ENCODE measurements around the gene MRGPRX3.
A peak's percentile ranks its signal among the peaks of the same experiment; 100 is the strongest.
"Not testable (repeated sequence)": the region's sequence is repeated elsewhere in the genome, so short reads cannot be mapped to it uniquely, and the experiment has no call there.

MRGPRX3 gene

DNA sequence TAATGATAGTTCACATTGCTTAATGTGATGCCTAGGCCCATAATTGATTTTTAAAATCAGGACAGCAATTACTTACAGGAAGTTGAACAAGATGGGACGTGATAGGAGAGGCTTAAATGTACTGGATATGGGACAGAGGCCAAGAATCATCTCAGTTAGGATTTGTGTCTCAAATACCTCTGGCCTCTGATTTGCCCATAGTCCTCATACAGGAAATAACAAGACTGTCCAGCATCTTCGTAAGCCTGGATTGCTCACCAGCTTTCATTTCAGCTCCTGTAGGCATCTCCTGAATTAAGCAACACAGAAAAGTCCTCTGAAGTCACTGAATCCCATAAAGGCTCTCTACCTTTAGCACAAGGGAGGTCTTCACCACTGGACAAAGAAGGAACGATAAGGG, at the start of gene MRGPRX3:
Gene MRGPRX3, plus strand, starts transcription at position 231 of the 400 bp plus-strand sequence. CDS start 4,632 bp downstream, outside the sequence.
- DNase-seq (ENCODE audit: low read depth): no peak

DNA sequence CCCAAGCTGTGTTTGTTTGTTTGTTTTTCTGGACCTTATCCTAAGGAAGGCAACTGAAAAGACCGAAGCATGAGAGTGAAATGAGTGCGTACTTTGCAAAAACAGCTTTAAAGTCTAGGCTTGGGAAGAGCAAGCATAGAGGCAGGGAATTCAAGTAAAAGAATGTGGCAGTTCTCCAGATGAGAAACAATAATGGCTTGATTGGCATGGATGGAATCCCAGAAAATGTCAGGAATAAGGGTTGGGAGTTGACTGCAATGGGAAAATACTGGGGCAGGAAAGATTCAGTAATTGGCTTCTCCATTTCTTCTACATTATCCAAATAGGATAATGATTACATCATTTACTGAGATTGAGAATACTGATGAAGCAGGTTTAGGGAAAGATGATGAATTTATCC, 44.0 kb upstream of the MRGPRX3 start:
- no peak for DNase-seq (ENCODE audit: low read depth)

DNA sequence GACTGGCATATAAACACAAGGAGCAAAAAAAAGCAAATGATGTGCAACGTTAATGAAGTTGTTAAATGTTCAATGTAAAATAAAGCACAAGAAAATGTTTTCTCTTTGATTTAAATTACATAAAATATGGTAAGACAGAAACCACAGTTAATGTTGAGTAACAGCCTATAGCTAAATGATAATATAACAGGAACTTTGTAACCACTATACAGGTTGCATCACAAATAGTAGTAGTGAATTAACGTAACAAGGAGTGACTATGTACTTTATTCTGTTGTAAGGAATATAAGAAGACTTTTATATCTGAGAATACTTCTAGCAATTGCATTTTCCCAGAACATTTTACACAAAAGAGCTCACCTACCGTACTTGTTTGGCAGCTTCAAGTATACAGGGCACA, 43.4 kb upstream of the MRGPRX3 start:
- no peak for DNase-seq (ENCODE audit: low read depth)

DNA sequence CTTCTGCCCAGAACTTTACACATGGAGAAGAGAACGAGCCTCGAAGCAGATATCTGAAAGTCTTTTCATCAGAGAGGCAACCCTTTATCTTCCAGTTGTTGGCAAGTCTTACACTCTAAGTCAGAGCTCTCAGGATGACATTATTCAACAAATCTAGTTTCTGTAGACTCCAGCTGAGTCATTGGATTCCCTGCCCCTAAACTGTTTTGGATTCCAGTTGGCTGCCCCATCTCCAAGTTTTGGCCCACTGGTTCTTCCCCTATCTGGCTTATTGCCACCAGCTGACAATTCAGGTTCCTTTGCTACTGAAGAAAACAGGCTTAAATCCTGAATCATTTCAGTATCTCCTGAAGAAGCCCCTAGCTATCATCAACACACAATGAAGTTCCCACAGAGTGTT, 40.6 kb upstream of the MRGPRX3 start:
- no peak for DNase-seq (ENCODE audit: low read depth)

DNA sequence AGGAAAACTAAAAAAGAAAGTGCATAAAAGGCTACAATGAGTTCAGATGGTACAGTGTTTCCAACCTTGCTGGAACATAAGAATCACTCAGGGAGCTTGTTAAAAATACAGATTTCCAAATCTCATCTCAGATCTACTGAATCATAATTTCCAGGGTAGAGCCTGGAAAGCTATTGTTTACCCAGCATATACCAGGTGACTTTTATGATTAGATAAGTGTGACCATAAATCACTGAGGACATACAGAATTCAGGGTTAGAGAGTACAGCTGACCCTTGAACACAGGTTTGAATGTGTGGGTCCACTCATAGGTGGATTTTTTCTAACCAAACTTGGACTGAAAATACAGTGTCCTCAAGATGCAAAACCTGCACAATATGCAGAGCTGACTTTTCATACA, 38.4 kb upstream of the MRGPRX3 start:
- no peak for DNase-seq (ENCODE audit: low read depth)

DNA sequence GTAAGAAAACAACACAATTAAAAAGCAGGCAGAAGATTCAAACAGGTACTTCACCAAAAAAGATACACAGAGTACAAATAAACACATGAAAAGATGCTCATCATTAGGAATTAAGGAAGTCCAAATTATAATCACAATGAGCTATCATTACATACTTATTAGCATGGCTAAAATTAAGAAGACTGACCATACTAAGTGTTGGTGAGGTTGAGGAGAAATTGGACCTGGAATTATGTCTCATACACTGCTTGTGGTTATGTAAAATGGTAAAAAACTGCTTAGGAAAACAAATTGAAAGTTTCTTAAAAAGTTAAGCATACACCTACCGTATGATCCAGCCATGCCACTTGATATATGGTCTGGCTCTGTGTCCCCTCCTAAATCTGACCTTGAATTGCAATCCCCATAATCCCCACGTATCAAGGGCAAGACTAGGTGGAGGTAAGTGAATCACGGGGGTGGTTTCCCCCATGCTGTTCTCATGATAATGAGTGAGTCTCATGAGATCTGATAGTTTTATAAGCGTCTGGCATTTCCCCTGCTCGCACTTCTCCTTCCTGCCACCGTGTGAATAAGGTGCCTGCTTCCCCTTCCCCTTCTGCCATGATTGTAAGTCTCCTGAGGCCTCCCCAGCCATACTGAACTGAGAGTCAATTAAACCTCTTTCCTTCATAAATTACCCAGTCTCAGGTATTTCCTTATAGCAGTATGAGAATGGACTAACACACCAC, 31.3 kb upstream of the MRGPRX3 start:
- no peak for DNase-seq (ENCODE audit: low read depth)

DNA sequence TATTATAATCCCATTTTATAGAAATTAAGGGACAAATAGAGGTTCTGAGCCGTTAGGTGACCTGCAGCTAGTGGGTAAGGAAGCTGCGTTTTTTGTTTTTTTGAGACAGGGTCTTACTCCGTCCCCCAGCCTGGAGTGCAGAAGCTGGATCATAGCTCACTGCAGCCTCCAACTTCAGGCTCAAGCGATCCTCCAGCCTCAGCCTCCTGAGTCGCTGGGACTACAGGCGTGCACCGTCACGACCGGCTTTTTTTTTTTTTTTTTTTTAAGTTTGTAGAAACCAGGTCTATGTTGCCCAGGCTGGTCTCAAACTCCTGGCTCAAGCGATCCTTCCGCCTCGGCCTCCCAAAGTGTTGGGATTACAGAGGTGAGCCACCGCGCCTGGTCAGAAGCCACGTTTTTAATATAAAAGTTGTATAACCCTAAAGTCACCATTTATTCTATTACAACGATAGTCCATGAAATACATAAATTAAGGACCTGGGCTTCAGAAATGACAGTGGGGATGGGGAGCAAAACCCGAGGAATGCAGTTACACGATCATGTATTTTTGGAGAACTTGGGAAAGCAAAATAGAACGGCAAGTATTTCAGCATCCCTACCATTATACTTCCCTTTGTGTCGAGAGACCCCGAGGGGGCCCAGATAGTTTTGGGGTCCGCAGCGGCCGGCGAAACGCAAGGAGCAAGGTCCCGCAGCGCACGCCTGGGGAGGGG, 27.1 kb upstream of the MRGPRX3 start:
- DNase-seq (ENCODE audit: low read depth): no peak

DNA sequence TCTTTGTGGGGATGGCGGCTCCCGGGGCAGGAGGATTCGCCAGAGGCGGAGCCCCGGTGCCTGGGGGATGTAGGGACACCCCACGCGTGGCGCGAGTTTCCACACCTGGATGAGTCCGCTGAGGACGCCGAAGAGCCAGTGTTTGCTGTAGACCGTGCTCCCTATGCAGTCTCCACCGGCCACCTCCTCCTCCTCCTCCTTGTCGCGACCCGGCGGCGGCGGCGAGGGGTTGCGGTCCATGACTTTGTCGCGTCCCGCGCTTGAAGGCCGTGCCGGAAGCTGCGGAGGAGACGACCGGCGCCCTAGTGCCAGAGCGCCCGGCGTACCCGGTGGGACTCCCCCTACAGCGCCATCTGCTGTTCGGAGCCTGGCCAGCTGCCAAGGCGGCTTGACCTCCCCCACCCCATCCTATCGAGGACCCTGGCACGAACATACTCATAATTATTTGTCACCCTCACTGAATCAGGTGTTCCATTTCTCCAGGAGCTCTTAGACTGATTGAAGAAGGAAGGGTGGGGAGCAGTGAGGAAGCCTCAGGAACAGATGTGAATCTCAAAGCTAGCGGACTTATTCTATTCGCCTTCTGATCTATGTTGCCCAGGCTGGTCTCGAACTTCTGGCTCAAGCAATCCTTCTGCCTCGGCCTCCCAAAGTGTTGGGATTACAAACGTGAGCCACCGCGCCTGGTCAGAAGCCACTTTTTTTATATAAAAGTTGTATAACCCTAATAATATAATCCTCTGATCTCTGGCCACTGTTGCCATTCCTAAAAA, 26.4 kb upstream of the MRGPRX3 start, which contains the start of gene SAAL1:
Gene SAAL1, minus strand, starts transcription at position 281 of the 773 bp plus-strand sequence. Its CDS starts 41 bp downstream, at position 240.
- peak; percentile 90 for DNase-seq (ENCODE audit: low read depth)

DNA sequence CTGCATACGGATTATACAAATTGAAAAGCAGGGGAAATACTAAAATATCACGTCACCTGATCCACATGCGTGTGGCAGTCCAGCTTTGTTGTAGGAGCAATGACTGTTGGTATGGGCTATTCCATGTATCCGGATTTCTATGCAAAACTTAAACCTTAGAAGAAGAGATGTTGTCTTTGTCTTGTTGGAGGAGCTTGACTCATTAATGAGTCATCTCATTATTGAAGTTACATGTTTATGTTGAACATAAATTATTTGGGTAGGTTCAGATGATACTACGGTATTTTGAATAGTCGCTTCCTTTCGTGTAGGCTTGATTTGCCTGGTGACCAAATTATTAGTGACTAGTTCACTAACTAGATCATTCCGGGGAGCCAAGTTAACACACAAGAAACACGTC, 25.7 kb upstream of the MRGPRX3 start:
- DNase-seq (ENCODE audit: low read depth): no peak

DNA sequence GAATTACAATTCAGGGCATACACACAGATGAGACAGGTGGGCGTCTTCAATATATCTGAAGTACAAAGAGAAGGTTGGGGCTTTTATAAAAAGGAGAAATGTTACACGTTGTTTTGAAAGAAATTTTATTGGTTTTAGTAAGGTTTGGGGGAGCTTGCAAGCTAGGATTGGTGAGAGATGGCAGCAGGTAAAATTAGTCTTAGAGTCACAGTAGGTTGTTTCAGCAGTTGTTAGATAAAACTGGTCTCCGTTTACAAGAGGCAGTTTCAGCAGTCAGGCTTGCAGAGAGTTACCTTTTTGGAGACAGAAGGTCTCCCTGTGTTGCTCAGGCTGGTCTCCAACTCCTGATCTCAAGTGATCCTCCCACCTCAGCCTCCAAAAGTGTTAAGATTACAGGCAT, 24.1 kb upstream of the MRGPRX3 start:
- DNase-seq (ENCODE audit: low read depth): no peak

DNA sequence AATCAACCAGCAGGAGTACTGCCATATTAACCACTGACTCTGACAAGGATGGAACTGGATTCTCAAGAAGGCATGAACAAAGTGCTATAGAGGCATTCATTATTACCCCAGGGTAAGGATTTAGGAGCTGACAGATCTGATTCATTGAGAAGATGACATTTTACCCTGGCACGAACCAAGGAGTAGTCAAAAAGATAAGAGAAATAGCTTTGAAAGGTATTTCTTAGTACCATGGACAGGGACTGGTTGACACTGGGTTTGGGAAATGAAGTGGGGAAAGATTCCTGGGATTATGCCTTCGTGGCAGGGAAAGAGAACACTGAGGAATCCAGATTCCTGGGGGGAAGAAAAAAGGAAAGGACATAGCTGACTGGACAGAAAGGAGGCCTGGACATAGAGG, 21.4 kb upstream of the MRGPRX3 start:
- no peak for DNase-seq (ENCODE audit: low read depth)

DNA sequence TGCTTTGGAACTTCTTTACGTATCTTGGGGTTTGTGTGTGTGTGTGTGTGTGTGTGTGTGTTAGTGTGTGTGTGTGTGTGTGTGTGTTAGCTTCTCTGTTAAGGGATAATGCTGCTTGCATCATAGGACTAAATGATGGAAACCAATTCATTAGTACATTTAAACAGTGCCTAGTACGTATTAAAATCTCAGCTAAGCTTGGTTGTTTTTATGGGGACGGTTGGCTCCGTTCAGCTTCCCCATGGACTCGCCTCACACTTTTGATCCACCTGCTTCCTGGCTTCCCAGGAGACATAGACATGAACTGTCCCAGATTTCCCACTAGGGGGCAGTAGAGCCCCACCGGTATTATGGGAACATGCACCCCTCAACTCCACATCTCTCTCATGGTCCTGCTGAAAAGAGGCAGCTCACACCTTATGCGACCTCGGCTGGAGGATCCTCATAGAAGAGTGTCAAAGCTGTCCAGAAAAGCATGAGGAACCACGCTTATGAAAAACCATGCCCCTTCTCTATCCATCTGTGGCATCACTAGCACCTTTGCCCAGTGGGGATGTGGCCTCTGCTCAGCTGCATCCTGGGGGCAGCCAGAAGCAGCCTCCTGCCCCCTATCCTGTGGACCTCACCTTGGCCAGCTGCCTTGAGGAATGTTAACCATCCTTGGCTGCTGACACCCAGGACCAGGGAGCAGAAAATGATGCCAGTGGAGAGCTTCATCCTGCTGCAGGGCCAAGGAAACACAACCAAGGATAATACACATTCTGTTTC, 16.8 kb upstream of the MRGPRX3 start:
- peak; percentile 49 for DNase-seq (ENCODE audit: low read depth)

DNA sequence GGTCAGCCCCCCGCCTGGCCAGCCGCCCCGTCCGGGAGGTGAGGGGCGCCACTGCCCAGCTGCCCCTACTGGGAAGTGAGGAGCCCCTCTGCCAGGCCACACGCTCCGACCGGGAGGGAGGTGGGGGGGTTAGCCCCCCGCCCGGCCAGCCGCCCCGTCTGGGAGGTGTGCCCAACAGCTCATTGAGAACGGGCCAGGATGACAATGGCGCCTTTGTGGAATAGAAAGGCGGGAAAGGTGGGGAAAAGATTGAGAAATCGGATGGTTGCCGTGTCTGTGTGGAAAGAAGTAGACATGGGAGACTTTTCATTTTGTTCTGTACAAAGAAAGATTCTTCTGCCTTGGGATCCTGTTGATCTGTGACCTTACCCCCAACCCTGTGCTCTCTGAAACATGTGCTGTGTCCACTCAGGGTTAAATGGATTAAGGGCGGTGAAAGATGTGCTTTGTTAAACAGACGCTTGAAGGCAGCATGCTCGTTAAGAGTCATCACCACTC, 11.0 kb upstream of the MRGPRX3 start:
- not testable (repeated sequence) for DNase-seq (ENCODE audit: low read depth)

DNA sequence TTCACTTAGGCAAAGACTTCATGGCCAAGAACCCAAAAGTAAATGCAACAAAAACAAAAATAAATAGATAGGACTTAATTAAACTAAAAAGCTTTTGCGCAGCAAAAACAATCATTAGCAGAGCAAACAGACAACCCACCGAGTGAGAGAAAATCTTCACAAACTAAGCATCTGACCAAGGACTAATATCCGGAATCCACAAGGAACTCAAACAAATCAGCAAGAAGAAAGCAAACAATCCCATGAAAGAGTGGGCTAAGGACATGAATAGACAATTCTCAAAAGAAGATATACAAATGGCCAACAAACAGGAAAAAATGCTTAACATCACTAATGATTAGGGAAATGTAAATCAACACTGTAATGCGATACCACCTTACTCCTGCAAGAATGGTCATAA, 1.3 kb upstream of the MRGPRX3 start:
- DNase-seq (ENCODE audit: low read depth): not testable (repeated sequence)

DNA sequence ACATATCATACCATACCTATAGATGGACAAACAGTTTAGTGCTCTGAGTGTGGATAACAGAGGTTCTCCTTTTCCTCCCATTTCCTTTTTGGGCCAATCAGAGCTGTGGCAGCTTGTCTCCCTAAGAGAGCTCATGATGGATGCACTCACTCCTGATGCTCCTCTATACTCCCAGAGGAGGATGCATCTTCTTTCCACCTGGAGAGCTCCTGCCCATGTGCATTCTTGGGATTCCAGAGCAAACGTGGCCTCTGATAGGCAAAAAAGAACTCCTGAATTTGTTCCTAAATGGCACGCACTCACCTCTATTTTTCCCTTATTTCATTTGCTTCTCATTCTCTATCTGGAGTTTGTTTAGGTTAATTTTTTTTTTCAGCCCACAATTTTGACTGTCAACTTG, 2.9 kb downstream of the MRGPRX3 start:
- DNase-seq (ENCODE audit: low read depth): no peak

DNA sequence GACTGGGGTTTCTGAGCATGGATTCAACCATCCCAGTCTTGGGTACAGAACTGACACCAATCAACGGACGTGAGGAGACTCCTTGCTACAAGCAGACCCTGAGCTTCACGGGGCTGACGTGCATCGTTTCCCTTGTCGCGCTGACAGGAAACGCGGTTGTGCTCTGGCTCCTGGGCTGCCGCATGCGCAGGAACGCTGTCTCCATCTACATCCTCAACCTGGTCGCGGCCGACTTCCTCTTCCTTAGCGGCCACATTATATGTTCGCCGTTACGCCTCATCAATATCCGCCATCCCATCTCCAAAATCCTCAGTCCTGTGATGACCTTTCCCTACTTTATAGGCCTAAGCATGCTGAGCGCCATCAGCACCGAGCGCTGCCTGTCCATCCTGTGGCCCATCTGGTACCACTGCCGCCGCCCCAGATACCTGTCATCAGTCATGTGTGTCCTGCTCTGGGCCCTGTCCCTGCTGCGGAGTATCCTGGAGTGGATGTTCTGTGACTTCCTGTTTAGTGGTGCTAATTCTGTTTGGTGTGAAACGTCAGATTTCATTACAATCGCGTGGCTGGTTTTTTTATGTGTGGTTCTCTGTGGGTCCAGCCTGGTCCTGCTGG, 4.9 kb downstream of the MRGPRX3 start:
- no peak for DNase-seq (ENCODE audit: low read depth)

DNA sequence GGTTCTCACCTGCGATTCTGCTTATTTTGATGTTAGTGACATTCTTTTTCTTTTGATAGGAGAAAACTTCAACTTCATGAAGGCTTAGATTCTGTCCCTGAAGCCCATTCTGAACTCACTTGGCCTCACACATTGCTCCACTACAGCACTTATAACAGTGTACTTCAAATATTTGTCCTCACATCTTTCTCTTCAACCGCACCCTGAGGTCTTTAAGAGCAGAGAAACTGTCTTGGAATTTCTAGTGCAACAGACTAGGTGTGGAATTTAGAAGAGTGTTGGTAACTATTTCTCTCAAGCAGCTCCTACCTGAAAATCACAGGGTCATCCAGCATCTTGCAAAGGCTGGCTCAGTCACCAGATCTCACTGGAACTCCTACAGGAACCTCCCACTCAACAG, 7.8 kb downstream of the MRGPRX3 start:
- DNase-seq (ENCODE audit: low read depth): no peak

DNA sequence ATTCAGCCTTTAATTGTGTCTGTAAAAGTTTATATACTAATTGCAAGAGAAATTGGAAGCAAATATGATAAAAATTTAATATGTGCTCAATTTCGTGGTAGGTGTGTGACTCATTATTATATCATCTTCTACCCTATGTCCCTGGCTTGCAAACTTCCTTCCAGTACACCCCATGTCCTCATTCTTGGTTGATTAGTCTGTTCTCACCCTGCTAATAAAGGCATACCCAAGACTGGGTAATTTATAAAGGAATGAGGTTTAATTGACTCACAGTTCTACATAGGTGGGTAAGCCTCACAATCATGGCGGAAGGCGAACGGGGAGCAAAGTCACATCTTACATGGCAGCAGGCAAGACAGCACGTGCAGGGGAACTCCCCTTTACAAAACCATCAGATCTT, 11.9 kb downstream of the MRGPRX3 start:
- DNase-seq (ENCODE audit: low read depth): no peak

DNA sequence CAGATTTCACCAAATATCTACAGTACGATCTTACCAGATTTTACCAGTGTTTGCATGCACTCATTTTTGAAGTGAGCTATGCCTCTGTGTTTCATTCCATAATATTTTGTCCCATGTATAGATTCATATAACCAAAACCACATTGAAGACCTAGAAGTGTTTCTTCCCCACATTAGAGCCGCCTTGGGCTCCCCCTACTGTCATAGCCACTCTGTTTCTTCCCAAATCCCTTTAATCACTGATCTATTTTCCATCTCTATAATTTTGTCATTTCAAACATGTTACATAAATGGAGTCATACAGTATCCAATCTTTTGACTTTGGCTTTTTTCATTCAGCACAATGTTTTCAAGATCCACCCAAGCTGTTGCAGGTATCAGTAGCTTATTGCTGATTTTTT, 12.7 kb downstream of the MRGPRX3 start:
- no peak for DNase-seq (ENCODE audit: low read depth)

DNA sequence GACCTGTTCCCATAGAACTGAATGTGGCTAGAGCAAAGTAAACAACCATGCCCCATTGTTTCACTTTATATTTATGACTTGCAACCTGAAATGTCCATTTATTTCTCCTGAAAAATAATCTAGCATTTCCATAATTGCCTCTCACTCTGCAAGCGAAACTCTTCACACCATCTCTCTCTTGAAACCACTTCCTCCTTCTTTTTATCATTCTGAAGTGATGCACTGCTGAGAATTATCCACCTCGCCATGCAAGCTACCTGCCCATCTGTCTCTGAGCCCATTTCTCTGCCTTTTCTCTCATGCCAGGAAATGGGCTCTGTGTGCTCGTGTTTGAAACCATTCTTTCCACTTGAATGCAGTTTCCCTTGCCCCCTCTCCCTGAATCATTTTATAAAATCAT, 13.5 kb downstream of the MRGPRX3 start:
- no peak for DNase-seq (ENCODE audit: low read depth)

DNA sequence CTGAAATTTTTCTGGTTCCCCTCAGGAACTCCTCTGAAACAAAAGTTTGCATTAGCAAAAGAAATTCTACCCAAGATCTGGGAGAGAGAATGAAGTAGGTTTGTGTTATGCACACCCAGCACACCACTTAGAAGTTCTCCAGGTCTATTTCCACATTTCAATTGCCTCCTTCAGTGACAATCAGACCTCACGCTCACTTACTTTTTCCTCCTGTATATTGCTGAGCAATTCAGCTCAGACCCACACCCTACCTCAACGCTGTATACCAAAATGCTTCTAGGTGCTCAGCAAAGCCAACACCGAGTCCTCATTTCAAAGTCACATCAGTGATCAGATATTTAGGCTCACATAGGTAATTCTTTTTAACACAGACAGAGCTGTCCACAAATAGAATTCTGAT, 19.2 kb downstream of the MRGPRX3 start:
- no peak for DNase-seq (ENCODE audit: low read depth)
